SH-SY5Y (cell line): ENCODE data around the gene NRAS.

ENCODE experiments used
- GATA2 ChIP-seq: IDR thresholded peaks from 2 replicates; pipeline ENCODE4 v1.6.1; 2011; ENCODE audit warnings: mild to moderate bottlenecking, low read depth, low read length
- GATA3 ChIP-seq: IDR thresholded peaks from 2 replicates; pipeline ENCODE4 v1.6.1; 2011; ENCODE audit warnings: low read depth, mild to moderate bottlenecking, low read length, moderate library complexity

GRCh38 chr1:114740331-114740730 lies 23.8 kb upstream of the NRAS start:
- TF ChIP-seq GATA3 (no peak), GATA2 (no peak)
